AG04450 (cell line): Measurements from ENCODE around the gene AMBRA1. TPM values are rescaled to one million over a fixed set of nuclear protein-coding genes. Genes with fewer than 3 reads are reported as not detected.
A peak's percentile ranks its signal among the peaks of the same experiment; 100 is the strongest.

Experiments
- CTCF ChIA-PET: fragments of 300-600, 350-600 bp; formaldehyde crosslinking; extraction: SDS; loops from one replicate; lab custom pipeline; 2022; ENCODE audit warnings: antibody characterized with exemption, inconsistent platforms; lab: Charles Lee
- POLR2A ChIA-PET: fragments of 350-600 bp; formaldehyde crosslinking; extraction: SDS; loops from one replicate; lab custom pipeline; 2021; ENCODE audit warnings: antibody characterized with exemption, inconsistent platforms; lab: Yijun Ruan, JAX
- DNase-seq: peaks from one replicate; pipeline ENCODE4 v3.0.0-alpha.2; 2011; ENCODE audit warnings: low read depth, low spot score
- H3K27ac ChIP-seq: one replicate; pipeline ENCODE4 v1.5.1; 2012; ENCODE audit warnings: low read depth, low read length, control low read depth
- H3K27me3 ChIP-seq: one replicate; pipeline ENCODE4 v1.6.0; 2012; ENCODE audit warnings: low read length; ENCODE audit not compliant: control insufficient read depth, insufficient read depth
- H3K4me3 ChIP-seq: 2 replicates; pipeline ENCODE4 v1.5.1; 2011; ENCODE audit warnings: mild to moderate bottlenecking, low read depth, low read length, control low read depth
- H3K9me3 ChIP-seq: 2 replicates; pipeline ENCODE4 v1.5.1; 2012; ENCODE audit warnings: low read length; ENCODE audit not compliant: control insufficient read depth, insufficient read depth
- polyA plus RNA-seq: library from polyadenylated mRNA; depleted of rRNA; stranded (reverse); fragments of >200 nt; gene quantifications from 2 replicates; pipeline ENCODE4 v1.2.3, GENCODE V29; 2011
- TF ChIP-seq, protein P1 (sequence below): IDR thresholded peaks from 2 replicates; pipeline ENCODE4 v1.5.1; 2011; ENCODE audit warnings: low read depth, low read length, control low read depth, inconsistent platforms

AMBRA1 gene
- polyA plus RNA-seq, 1 experiment = 12.8 TPM

DNA sequence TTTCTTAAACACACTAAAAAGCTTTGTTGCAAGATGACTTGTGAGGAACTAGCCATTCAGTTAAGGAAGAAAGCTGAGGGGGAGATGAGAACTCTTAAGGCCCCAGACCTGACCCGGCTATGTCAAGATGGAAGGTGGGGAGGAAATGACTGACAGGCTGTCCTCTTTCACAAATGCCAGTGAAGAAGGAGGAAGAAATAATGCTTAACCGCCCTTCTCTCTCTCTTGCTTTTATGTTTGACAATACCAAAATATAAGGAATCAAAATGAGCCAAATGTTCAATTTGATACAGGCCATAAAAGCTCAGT lies 87.4 kb downstream of the AMBRA1 start:
- CTCF ChIA-PET = interaction anchor here (1.0 to 1.3 kb wide), 3 partner anchors 14 to 23 kb away, joined by 4 to 5 read pairs (median 4); no protein-coding TSS in a partner anchor
- H3K27ac ChIP-seq = no peak overlapping the region
- no peak for DNase-seq
- no peaks in the 10 kb centered on the region for H3K27me3 ChIP-seq
- H3K9me3 ChIP-seq = no peaks in the 10 kb centered on the region
- POLR2A ChIA-PET = interaction anchor here (0.6 kb wide), 1 partner anchor 54 kb away, joined by 4 read pairs; no protein-coding TSS in a partner anchor
- TF ChIP-seq, protein P1, sequence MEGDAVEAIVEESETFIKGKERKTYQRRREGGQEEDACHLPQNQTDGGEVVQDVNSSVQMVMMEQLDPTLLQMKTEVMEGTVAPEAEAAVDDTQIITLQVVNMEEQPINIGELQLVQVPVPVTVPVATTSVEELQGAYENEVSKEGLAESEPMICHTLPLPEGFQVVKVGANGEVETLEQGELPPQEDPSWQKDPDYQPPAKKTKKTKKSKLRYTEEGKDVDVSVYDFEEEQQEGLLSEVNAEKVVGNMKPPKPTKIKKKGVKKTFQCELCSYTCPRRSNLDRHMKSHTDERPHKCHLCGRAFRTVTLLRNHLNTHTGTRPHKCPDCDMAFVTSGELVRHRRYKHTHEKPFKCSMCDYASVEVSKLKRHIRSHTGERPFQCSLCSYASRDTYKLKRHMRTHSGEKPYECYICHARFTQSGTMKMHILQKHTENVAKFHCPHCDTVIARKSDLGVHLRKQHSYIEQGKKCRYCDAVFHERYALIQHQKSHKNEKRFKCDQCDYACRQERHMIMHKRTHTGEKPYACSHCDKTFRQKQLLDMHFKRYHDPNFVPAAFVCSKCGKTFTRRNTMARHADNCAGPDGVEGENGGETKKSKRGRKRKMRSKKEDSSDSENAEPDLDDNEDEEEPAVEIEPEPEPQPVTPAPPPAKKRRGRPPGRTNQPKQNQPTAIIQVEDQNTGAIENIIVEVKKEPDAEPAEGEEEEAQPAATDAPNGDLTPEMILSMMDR = no peak
- no peak overlapping the region for H3K4me3 ChIP-seq

DNA sequence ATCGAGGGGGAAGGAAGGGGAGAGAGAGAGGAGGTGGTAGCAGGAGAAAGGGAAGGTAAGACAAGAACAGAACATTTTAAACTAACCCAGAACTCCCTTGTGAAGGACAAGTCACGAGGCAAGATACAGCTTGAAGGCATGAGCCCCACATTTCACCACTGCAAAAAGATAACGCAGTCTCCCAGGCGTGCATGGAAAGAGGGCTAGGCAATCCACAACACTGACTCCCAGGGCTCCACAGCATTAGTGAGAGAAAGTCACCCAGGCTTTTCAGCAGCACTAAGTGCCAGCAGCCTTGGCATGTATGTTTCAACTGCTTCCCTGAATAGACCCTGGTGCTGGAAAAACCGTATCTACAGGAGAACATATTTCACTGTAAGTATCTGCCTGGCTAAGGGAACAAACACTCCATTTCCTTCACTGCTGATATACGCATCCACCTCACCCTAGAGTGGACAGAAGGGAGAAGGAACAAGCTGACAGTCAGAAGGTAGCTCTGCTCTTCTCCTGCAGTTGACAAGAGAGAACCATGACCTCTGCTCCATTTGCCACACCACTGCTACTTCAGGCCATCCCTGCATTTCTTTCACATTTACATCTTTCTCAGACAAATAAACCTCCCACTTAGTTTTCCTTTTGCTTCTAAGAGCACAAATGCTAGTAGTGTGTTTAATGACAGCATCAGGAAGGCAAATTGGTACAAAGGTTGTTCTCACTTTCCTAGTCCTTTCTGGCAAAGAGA lies 87.9 kb downstream of the AMBRA1 start:
- no peak for DNase-seq
- no peaks in the 10 kb centered on the region for H3K27me3 ChIP-seq
- peak overlapping the region; percentile 72 for H3K27ac ChIP-seq
- ChIA-PET CTCF (interaction anchor here (1.2 to 1.3 kb wide), 2 partner anchors 15 to 23 kb away, joined by 4 to 5 read pairs; no protein-coding TSS in a partner anchor), POLR2A (interaction anchor here (0.8 kb wide), 1 partner anchor 14 kb away, joined by 3 read pairs; no protein-coding TSS in a partner anchor)
- no peak overlapping the region for H3K4me3 ChIP-seq
- TF ChIP-seq, protein P1 = no peak
- no peaks in the 10 kb centered on the region for H3K9me3 ChIP-seq

DNA sequence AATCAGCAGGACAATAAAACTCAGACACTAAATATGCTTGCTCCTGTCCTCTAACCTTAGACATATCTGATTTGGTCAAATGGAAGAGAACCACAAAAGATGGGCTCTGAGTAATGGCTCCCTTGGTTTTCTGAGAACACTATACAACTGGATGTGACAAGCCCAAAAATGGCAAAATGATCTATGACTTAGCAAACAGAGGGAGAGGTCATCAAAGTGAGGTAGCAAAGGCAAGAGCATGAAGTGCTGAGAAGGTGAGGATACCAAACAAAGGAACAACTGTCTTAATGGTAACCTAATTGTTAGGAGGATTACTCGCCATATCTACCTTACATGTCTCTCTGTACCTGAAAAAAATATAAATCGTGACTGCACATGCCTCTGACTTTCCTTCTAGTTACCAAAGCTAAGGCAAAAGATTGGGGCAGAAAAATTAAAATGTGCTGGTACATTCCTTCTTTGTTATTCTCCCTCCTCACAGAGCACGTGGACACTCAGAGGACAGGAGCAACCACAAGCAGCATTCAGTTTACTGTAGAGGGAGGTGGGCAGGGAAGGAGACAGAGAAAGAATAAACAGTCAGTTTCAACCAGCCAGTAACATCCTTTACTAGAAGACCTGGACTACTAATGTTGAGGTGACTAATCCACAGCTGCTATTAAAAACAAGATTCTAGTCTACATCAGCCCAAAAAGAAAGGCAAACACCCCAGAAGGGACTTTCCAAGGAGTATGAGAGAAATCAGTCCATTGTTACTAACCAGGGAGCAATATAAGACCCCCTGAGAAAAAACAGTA lies 88.8 kb downstream of the AMBRA1 start:
- Histone ChIP-seq H3K27ac (peak overlapping the region; percentile 79), H3K27me3 (no peaks in the 10 kb centered on the region), H3K4me3 (no peak overlapping the region), H3K9me3 (no peaks in the 10 kb centered on the region)
- POLR2A ChIA-PET = interaction anchor here (0.8 kb wide), 1 partner anchor 13 kb away, joined by 3 read pairs; no protein-coding TSS in a partner anchor
- CTCF ChIA-PET = interaction anchor here (0.7 kb wide), 1 partner anchor 15 kb away, joined by 3 read pairs; no protein-coding TSS in a partner anchor
- DNase-seq = peak; percentile 84
- TF ChIP-seq, protein P1 = no peak

DNA sequence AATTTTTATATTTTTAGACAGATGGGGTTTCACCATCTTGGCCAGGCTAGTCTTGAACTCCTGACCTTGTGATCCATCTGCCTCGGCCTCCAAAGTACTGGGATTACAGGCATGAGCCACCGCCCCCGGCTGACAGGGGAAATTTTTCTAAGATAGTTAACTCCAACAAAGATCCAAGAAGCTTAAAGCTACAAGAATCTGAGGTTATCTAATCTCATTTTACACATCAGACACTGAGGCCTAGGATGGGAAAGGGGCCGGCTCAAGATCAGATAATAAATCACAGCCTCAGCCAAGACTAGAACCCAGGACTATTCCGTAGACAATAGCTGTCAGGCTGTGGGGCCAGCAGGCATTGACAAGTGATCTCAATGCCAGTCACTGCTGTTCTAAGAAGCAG lies 94.0 kb downstream of the AMBRA1 start:
- no peak overlapping the region for H3K27ac ChIP-seq
- H3K4me3 ChIP-seq = no peak overlapping the region
- ChIA-PET CTCF (interaction anchor here (0.8 to 4.3 kb wide), 4 partner anchors 9 to 111 kb away, joined by 3 to 34 read pairs (median 4); no protein-coding TSS in a partner anchor), POLR2A (no interaction called here)
- no peaks in the 10 kb centered on the region for H3K27me3 ChIP-seq
- TF ChIP-seq, protein P1 = no peak
- DNase-seq = no peak
- no peaks in the 10 kb centered on the region for H3K9me3 ChIP-seq
